ENCODE data around the gene RND1. TPM values are rescaled to one million over a fixed set of nuclear protein-coding genes. Genes with fewer than 3 reads are reported as not detected.

The RND1 gene
- polyA plus RNA-seq, 1 of the 3 experiments (the other 2 are of a cell fraction): 0.39 TPM

DNA sequence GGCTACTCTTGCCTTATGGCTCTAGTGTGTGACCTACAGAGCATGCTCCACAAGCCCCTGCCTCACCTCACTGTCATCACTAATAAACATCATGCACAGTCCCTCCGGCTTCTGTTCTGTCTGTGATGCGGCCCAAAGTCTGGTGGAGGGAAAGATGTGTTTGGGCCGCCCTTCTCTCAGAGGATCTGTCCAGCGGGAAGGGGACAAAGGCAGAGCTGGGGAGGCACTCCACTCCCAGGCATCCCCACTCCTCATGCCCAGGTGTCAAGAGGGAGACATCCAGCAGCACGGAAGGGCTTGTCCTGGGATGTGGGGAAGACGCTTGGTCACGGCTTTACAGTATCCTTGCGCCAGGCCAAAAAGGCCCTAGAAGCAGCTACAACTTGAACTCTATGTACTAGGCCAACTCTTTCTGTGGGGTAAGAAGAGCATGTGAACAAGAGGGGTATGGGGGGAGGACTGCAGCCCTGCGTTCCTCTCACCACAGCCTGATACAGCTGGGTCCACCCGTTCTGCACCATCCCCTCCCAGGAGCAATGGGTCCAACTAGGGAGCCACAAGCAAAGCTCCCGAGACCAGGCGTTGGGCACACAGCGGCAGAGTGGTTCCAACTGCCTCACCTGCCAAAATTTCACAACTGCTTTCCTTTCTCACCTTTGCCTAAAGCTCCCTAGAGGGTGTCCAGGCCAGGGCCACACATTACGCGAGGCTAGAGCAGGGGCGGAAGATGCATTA lies 36.7 kb downstream of the RND1 start (continued):
- TF ChIP-seq POLR2AphosphoS5 (IDR thresholded peaks at IDR 0.05; ENCODE audit: low read depth, low read length) (no peak), JUND (IDR thresholded peaks at IDR 0.05) (no peak)

DNA sequence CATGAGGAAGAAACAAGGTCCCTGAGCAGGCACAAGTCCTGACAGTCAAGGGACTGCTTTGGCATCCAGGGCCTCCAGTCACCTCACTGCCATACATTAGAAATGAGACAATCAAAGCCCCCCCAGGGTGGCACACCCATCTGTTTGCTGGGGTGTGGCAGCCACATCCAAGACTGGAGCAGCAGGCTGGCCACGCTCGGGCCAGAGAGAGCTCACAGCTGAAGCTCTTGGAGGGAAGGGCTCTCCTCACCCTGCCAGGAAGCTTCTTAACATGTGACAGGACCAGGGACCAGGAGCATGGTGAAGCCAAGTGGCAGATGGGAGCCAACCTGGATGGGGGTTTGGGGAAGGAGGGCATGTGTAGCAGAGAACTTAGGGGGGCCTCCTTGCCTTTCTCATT lies 37.4 kb downstream of the RND1 start:
- Histone ChIP-seq H3K9me3 (no peaks in the 10 kb centered on the region), H3K36me3 (replicated peaks in 1 of 2; ENCODE audit: control insufficient read depth in 1 of 2, insufficient read depth in 2 of 2, low read length in 1 of 2) (peaks cover 7 to 89% of the 10 kb centered on the region in 2 experiments), H2AFZ (ENCODE audit: low read depth) (no peak overlapping the region), H3K9me2 (no peaks in the 10 kb centered on the region), H3K4me2 (no peak overlapping the region), H3K27ac (ENCODE audit: low read depth in 2 of 2, low read length in 1 of 2) (no peak overlapping the region; a peak in 1 of 4 replicates), H3K4me3 (ENCODE audit: low read depth in 2 of 2, low read length in 1 of 2) (no peak overlapping the region), H4K20me1 (ENCODE audit: insufficient read depth) (peaks cover 9% of the 10 kb centered on the region; the same call in 1 of the 2 replicates), H3K27me3 (ENCODE audit: insufficient read depth) (no peaks in the 10 kb centered on the region), H3K9ac (no peak overlapping the region), H3K79me2 (ENCODE audit: insufficient read depth) (no peaks in the 10 kb centered on the region), H3K4me1 (ENCODE audit: control insufficient read depth in 1 of 2, insufficient read depth in 2 of 2, low read depth in 1 of 2, low read length in 1 of 2) (no peaks in the 10 kb centered on the region), H3F3A (replicated peaks; ENCODE audit: insufficient read depth) (peaks cover under 1% of the 10 kb centered on the region)
- DNase-seq: no peak
- ChIA-PET POLR2A (interaction anchor here (1.6 kb wide), 1 partner anchor 9 kb away, joined by 3 read pairs; the partner anchor contains the start of gene CACNB3), CTCF (interaction anchor here (1.2 to 3.0 kb wide), 6 partner anchors 11 to 168 kb away, joined by 5 to 16 read pairs (median 6); partner anchors contain the start of gene DDX23)
- 79% methylated on average over 2 of the region's 2 CpGs for WGBS (ENCODE audit: low lambda C conversion rate)
- TF ChIP-seq EP300 (IDR thresholded peaks at IDR 0.05; ENCODE audit: borderline replicate concordance in 1 of 2, low read depth in 1 of 2, low read length in 1 of 2) (no peak), NFIC (IDR thresholded peaks at IDR 0.05; ENCODE audit: borderline replicate concordance) (no peak), NRF1 (IDR thresholded peaks at IDR 0.05; ENCODE audit: low read depth, low read length) (no peak), TCF12 (IDR thresholded peaks at IDR 0.05) (no peak), MEF2A (IDR thresholded peaks at IDR 0.05; ENCODE audit: borderline replicate concordance, low read depth) (no peak), FOXM1 (IDR thresholded peaks at IDR 0.05; ENCODE audit: low read depth) (no peak), GABPA (IDR thresholded peaks at IDR 0.05; ENCODE audit: low read depth) (no peak), TEAD4 (IDR thresholded peaks at IDR 0.05; ENCODE audit: borderline replicate concordance, insufficient read depth) (no peak), GATA2 (CRISPR knock-in tag; IDR thresholded peaks at IDR 0.05) (no peak), RXRA (IDR thresholded peaks at IDR 0.05; ENCODE audit: borderline replicate concordance, low read depth) (no peak)
- TF ChIP-seq, protein P1, sequence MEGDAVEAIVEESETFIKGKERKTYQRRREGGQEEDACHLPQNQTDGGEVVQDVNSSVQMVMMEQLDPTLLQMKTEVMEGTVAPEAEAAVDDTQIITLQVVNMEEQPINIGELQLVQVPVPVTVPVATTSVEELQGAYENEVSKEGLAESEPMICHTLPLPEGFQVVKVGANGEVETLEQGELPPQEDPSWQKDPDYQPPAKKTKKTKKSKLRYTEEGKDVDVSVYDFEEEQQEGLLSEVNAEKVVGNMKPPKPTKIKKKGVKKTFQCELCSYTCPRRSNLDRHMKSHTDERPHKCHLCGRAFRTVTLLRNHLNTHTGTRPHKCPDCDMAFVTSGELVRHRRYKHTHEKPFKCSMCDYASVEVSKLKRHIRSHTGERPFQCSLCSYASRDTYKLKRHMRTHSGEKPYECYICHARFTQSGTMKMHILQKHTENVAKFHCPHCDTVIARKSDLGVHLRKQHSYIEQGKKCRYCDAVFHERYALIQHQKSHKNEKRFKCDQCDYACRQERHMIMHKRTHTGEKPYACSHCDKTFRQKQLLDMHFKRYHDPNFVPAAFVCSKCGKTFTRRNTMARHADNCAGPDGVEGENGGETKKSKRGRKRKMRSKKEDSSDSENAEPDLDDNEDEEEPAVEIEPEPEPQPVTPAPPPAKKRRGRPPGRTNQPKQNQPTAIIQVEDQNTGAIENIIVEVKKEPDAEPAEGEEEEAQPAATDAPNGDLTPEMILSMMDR (IDR thresholded peaks at IDR 0.05): no peak

DNA sequence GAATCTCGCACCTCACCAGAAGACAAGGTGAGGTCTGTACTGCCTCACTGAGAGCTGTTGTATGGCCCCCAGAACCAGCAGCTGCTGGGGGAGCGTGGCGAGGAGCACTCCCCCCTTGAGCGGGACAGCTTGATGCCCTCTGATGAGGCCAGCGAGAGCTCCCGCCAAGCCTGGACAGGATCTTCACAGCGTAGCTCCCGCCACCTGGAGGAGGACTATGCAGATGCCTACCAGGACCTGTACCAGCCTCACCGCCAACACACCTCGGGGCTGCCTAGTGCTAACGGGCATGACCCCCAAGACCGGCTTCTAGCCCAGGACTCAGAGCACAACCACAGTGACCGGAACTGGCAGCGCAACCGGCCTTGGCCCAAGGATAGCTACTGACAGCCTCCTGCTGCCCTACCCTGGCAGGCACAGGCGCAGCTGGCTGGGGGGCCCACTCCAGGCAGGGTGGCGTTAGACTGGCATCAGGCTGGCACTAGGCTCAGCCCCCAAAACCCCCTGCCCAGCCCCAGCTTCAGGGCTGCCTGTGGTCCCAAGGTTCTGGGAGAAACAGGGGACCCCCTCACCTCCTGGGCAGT lies 38.1 kb downstream of the RND1 start:
- Histone ChIP-seq H3K9ac (no peak overlapping the region), H3K9me3 (no peaks in the 10 kb centered on the region), H3F3A (replicated peaks; ENCODE audit: insufficient read depth) (no peaks in the 10 kb centered on the region), H3K79me2 (ENCODE audit: insufficient read depth) (no peaks in the 10 kb centered on the region), H3K36me3 (replicated peaks in 1 of 2; ENCODE audit: control insufficient read depth in 1 of 2, insufficient read depth in 2 of 2, low read length in 1 of 2) (peaks cover 3 to 90% of the 10 kb centered on the region in 2 experiments), H3K27ac (ENCODE audit: low read depth in 2 of 2, low read length in 1 of 2) (no peak overlapping the region), H2AFZ (ENCODE audit: low read depth) (no peak overlapping the region), H3K4me2 (no peak overlapping the region), H3K4me3 (ENCODE audit: low read depth in 2 of 2, low read length in 1 of 2) (no peak overlapping the region), H3K4me1 (ENCODE audit: control insufficient read depth in 1 of 2, insufficient read depth in 2 of 2, low read depth in 1 of 2, low read length in 1 of 2) (no peaks in the 10 kb centered on the region), H3K9me2 (no peaks in the 10 kb centered on the region), H4K20me1 (ENCODE audit: insufficient read depth) (peaks cover 9% of the 10 kb centered on the region; the same call in 1 of the 2 replicates), H3K27me3 (ENCODE audit: insufficient read depth) (no peaks in the 10 kb centered on the region)
- no peak for DNase-seq
- ChIA-PET CTCF (interaction anchor here (1.3 to 3.0 kb wide), 5 partner anchors 12 to 169 kb away, joined by 5 to 16 read pairs (median 14); partner anchors contain the start of gene DDX23), POLR2A (interaction anchor here (0.8 to 1.6 kb wide), 4 partner anchors 8 to 38 kb away, joined by 3 read pairs; partner anchors contain the start of genes CACNB3 and DDX23)
- TF ChIP-seq, protein P2, sequence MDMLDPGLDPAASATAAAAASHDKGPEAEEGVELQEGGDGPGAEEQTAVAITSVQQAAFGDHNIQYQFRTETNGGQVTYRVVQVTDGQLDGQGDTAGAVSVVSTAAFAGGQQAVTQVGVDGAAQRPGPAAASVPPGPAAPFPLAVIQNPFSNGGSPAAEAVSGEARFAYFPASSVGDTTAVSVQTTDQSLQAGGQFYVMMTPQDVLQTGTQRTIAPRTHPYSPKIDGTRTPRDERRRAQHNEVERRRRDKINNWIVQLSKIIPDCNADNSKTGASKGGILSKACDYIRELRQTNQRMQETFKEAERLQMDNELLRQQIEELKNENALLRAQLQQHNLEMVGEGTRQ (IDR thresholded peaks at IDR 0.05; ENCODE audit: borderline replicate concordance, low read depth, low read length): no peak
- TF ChIP-seq SMC3 (IDR thresholded peaks at IDR 0.05; ENCODE audit: low read depth, low read length) (no peak), RAD21 (IDR thresholded peaks at IDR 0.05; ENCODE audit: low read length) (no peak), GABPA (IDR thresholded peaks at IDR 0.05; ENCODE audit: low read depth) (no peak), MXI1 (IDR thresholded peaks at IDR 0.05; ENCODE audit: low read depth, low read length) (no peak), NFIC (IDR thresholded peaks at IDR 0.05; ENCODE audit: borderline replicate concordance) (no peak), EP300 (IDR thresholded peaks at IDR 0.05; ENCODE audit: borderline replicate concordance in 1 of 2, low read depth in 1 of 2, low read length in 1 of 2) (no peak), TAF1 (IDR thresholded peaks at IDR 0.05; ENCODE audit: borderline replicate concordance, low read depth, low read length) (no peak), FOXM1 (IDR thresholded peaks at IDR 0.05; ENCODE audit: low read depth) (no peak), YY1 (IDR thresholded peaks at IDR 0.05; ENCODE audit: low read depth) (no peak), CHD2 (IDR thresholded peaks at IDR 0.05; ENCODE audit: low read length, partially characterized antibody) (no peak)
- 90% methylated on average over 4 of the region's 17 CpGs for WGBS (ENCODE audit: low lambda C conversion rate)

All from SK-N-SH (cell line).